ENCODE measurements around the gene OSBPL2. TPM values are rescaled to one million over a fixed set of nuclear protein-coding genes. Genes with fewer than 3 reads are reported as not detected.

The OSBPL2 gene
- total RNA-seq, 1 donor from 2014 or later: 56.7 TPM

DNA sequence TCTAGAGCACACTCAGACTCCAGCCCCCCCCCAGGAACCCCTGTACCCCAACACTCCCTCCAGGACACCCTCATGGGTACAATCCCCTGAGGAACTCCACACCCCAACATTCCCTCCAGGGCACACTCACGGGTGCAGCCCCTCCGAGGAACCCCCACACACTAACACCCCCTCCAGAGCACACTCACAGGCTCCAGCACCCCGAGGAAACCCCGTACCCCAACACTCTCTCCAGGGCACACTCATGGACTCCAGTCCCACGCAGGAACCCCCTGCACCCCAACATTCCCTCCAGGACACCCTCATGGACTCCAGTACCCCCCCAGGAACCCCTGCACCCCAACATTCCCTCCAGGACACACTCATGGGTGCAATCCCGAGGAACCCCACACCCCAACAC, 97.2 kb downstream of the OSBPL2 start:
- DNase-seq (ENCODE audit: low spot score, unreplicated experiment): no peak
- peaks cover 15% of the 10 kb centered on the region for H3K36me3 Mint-ChIP-seq (ENCODE audit: insufficient read depth)
- TF ChIP-seq, protein P1, sequence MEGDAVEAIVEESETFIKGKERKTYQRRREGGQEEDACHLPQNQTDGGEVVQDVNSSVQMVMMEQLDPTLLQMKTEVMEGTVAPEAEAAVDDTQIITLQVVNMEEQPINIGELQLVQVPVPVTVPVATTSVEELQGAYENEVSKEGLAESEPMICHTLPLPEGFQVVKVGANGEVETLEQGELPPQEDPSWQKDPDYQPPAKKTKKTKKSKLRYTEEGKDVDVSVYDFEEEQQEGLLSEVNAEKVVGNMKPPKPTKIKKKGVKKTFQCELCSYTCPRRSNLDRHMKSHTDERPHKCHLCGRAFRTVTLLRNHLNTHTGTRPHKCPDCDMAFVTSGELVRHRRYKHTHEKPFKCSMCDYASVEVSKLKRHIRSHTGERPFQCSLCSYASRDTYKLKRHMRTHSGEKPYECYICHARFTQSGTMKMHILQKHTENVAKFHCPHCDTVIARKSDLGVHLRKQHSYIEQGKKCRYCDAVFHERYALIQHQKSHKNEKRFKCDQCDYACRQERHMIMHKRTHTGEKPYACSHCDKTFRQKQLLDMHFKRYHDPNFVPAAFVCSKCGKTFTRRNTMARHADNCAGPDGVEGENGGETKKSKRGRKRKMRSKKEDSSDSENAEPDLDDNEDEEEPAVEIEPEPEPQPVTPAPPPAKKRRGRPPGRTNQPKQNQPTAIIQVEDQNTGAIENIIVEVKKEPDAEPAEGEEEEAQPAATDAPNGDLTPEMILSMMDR (IDR thresholded peaks at IDR 0.05; ENCODE audit: unreplicated experiment): no peak
- no peaks in the 10 kb centered on the region for H3K27me3 Mint-ChIP-seq
- no peak overlapping the region for H3K27ac Mint-ChIP-seq
- H3K9me3 Mint-ChIP-seq (ENCODE audit: low read depth): no peaks in the 10 kb centered on the region
- H3K4me3 Mint-ChIP-seq (ENCODE audit: low read depth): no peak overlapping the region
- H3K4me1 Mint-ChIP-seq (ENCODE audit: low read depth): no peaks in the 10 kb centered on the region

DNA sequence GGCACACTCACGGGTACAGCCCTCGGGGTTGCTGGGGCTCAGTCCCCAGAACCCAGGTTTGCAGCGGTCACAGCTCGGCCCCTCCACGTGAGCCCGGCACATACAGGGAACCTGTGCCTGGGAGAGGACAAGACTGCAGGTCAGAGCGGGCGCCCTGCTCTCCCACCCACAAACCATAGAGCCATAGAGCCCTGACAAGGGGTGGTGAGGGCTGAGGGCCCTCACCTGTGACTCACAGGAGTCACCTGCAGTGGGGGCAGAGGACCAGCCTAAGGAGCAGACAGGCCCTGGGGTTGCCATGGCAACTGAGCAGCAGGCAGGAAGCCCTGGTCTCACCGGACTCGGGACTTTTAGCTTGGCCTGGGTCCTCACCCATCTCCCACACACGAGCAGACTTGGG, 98.0 kb downstream of the OSBPL2 start:
- H3K9me3 Mint-ChIP-seq (ENCODE audit: low read depth): no peaks in the 10 kb centered on the region
- TF ChIP-seq, protein P1 (IDR thresholded peaks at IDR 0.05; ENCODE audit: unreplicated experiment): no peak
- no peak overlapping the region for H3K27ac Mint-ChIP-seq
- peaks cover 18% of the 10 kb centered on the region for H3K36me3 Mint-ChIP-seq (ENCODE audit: insufficient read depth)
- H3K27me3 Mint-ChIP-seq: no peaks in the 10 kb centered on the region
- no peak overlapping the region for H3K4me3 Mint-ChIP-seq (ENCODE audit: low read depth)
- no peak for DNase-seq (ENCODE audit: low spot score, unreplicated experiment)
- no peaks in the 10 kb centered on the region for H3K4me1 Mint-ChIP-seq (ENCODE audit: low read depth)

DNA sequence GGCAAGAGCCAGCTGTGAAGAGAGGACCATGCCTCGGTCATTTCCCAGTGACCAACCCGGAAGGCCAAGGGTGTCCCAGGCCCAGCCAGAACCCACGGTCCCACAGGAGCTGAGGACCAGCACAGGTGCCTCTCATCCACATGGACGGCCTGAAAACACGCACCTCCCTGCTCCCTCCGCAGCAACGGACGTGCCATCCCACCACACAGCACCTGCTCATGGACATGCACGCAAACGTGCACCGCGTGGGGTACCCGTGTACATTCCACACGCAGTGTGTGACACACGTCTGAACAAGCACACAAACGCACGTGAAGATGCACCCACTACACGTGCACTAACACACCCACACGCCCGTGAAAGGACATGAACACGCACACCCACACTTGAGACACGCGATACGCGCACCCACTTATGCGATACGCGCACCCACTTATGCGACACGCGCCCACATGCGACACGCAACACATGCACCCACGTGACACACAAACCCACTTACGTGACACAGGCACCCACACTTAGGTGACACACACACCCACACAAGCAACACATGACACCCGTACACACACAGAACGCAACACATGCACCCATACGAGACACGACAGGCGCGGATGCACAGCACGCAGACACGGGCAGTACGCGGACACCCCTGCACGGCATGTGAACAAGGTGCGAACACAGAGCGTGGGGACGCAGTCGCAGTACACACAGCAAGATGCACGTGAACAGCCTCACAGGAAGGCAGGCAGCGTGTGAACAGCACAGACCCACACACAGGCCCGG, 98.6 kb downstream of the OSBPL2 start:
- Mint-ChIP-seq H3K4me3 (ENCODE audit: low read depth) (no peak overlapping the region), H3K27me3 (no peaks in the 10 kb centered on the region), H3K9me3 (ENCODE audit: low read depth) (no peaks in the 10 kb centered on the region), H3K36me3 (ENCODE audit: insufficient read depth) (peaks cover 23% of the 10 kb centered on the region), H3K27ac (no peak overlapping the region), H3K4me1 (ENCODE audit: low read depth) (no peaks in the 10 kb centered on the region)
- TF ChIP-seq, protein P1 (IDR thresholded peaks at IDR 0.05; ENCODE audit: unreplicated experiment): no peak
- DNase-seq (ENCODE audit: low spot score, unreplicated experiment): no peak

DNA sequence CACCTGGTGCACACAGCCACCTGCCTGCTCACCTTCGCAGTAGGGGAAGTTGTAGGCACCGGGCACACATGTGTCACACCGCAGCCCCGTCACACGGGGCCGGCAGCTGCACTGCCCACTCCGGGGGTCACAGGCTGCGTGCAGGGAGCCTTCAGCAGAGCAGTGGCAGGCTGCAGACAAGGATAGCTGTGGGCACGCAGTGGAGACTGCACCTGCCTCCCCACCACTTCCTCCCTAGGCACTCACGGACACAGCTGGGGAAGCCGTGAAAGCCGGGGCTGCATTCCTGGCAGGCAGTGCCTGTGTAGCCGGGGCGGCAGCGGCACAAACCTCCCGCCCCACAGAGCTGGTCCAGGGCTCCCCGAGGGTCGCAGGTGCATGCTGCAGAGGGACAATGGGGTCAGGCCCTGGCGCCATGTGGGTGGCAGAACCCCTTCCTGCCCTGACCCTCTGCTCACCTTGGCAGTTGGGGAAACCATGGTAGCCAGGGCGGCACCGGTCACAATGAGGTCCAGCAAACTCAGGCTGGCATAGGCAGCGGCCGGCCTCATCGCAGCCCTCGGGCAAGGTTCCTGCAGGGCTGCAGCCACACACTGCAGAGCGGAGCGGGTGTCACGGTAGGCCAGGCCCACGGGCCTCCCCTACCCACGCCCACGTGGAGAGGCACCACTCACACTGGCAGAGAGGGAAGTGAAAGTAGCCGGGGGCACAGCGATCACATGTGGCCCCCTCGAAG, 99.4 kb downstream of the OSBPL2 start:
- no peaks in the 10 kb centered on the region for H3K9me3 Mint-ChIP-seq (ENCODE audit: low read depth)
- no peaks in the 10 kb centered on the region for H3K4me1 Mint-ChIP-seq (ENCODE audit: low read depth)
- TF ChIP-seq, protein P1 (IDR thresholded peaks at IDR 0.05; ENCODE audit: unreplicated experiment): no peak
- H3K27me3 Mint-ChIP-seq: no peaks in the 10 kb centered on the region
- no peak for DNase-seq (ENCODE audit: low spot score, unreplicated experiment)
- no peak overlapping the region for H3K4me3 Mint-ChIP-seq (ENCODE audit: low read depth)
- H3K27ac Mint-ChIP-seq: no peak overlapping the region
- H3K36me3 Mint-ChIP-seq (ENCODE audit: insufficient read depth): peaks cover 24% of the 10 kb centered on the region

DNA sequence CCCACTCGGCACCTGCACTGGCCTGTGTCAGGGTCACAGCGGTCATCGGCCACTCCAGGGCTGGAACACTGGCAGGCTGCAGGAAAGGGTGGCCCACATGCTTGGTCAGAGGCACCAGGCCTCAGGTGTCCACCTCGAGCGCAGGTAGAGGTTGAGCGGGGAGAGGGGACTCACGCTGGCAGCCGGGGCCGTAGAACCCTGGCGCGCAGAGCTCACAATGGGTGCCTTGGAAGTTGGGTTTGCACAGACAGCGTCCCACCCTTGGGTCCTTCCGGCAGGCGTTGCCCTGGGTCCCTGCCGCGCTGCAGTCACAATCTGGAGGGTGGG, 99.9 kb downstream of the OSBPL2 start:
- Mint-ChIP-seq H3K36me3 (ENCODE audit: insufficient read depth) (peaks cover 29% of the 10 kb centered on the region), H3K4me3 (ENCODE audit: low read depth) (no peak overlapping the region), H3K9me3 (ENCODE audit: low read depth) (no peaks in the 10 kb centered on the region), H3K27ac (no peak overlapping the region), H3K4me1 (ENCODE audit: low read depth) (no peaks in the 10 kb centered on the region), H3K27me3 (no peaks in the 10 kb centered on the region)
- TF ChIP-seq, protein P1 (IDR thresholded peaks at IDR 0.05; ENCODE audit: unreplicated experiment): no peak
- no peak for DNase-seq (ENCODE audit: low spot score, unreplicated experiment)
